Duodenal mucosa (tissue), 2 donors: Measurements from ENCODE around the gene GALNT17.
"Not testable (repeated sequence)": the region's sequence is repeated elsewhere in the genome, so short reads cannot be mapped to it uniquely, and the experiment has no call there.

Source experiments
- H3K27ac ChIP-seq: one replicate; pipeline ENCODE4 v1.7.0; 2013; ENCODE audit warnings: low read depth, low read length
- H3K27me3 ChIP-seq, 2 donors: one replicate each; pipeline ENCODE4 v1.7.0; 2013; ENCODE audit warnings: low read length in 2 of 2, control low read depth in 1 of 2; ENCODE audit not compliant: insufficient read depth in 2 of 2, control insufficient read depth in 1 of 2
- H3K36me3 ChIP-seq, 2 donors: one replicate each; pipeline ENCODE4 v1.7.0; 2013; ENCODE audit warnings: low read length in 2 of 2, control low read depth in 1 of 2; ENCODE audit not compliant: insufficient read depth in 2 of 2, control insufficient read depth in 1 of 2
- H3K4me1 ChIP-seq, 2 donors: one replicate each; pipeline ENCODE4 v1.7.0; 2013; ENCODE audit warnings: low read length in 2 of 2, control low read depth in 1 of 2; ENCODE audit not compliant: insufficient read depth in 2 of 2, control insufficient read depth in 1 of 2
- H3K4me3 ChIP-seq, 2 donors: one replicate each; pipeline ENCODE4 v1.7.0; 2013; ENCODE audit warnings: low read length in 2 of 2, low read depth in 1 of 2
- H3K9ac ChIP-seq, 2 donors: one replicate each; pipeline ENCODE4 v1.7.0; 2013; ENCODE audit warnings: low read length in 2 of 2, low read depth in 1 of 2
- H3K9me3 ChIP-seq, 2 donors: one replicate each; pipeline ENCODE4 v1.7.0; 2013; ENCODE audit warnings: low read length in 2 of 2, control low read depth in 1 of 2; ENCODE audit not compliant: control insufficient read depth in 1 of 2

The GALNT17 gene

GRCh38 chr7:71635849-71636248, 503.9 kb downstream of the GALNT17 start:
- not testable (repeated sequence) for H3K27ac ChIP-seq, H3K9me3 ChIP-seq, H3K9ac ChIP-seq, H3K4me1 ChIP-seq, H3K4me3 ChIP-seq, H3K27me3 ChIP-seq, H3K36me3 ChIP-seq

DNA sequence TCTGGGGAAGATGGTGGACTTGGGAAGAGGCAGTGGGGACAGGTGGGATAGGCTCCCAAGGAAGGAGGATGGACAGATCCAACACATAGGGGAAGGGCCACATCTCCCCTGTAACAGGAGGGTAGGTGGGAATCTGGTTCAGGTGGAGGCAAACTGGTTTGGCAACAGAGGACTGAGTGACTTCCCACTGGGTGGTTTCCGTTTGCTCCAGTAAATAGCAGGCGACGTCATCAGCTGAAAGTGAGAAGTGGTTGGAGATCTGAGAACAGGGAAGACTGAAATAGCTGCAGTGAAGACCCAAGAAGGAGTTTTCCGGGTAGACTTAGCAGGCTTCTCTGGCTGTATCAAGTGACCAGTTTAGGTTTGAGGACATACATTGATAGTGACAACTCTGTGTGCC, 504.4 kb downstream of the GALNT17 start:
- no peaks in the 10 kb centered on the region for H3K36me3 ChIP-seq
- H3K4me1 ChIP-seq: no peaks in the 10 kb centered on the region
- H3K9me3 ChIP-seq: peaks cover 3 to 11% of the 10 kb centered on the region in 2 donors
- H3K27ac ChIP-seq: no peak overlapping the region
- H3K4me3 ChIP-seq: no peak overlapping the region
- no peak overlapping the region for H3K9ac ChIP-seq
- H3K27me3 ChIP-seq: no peaks in the 10 kb centered on the region

DNA sequence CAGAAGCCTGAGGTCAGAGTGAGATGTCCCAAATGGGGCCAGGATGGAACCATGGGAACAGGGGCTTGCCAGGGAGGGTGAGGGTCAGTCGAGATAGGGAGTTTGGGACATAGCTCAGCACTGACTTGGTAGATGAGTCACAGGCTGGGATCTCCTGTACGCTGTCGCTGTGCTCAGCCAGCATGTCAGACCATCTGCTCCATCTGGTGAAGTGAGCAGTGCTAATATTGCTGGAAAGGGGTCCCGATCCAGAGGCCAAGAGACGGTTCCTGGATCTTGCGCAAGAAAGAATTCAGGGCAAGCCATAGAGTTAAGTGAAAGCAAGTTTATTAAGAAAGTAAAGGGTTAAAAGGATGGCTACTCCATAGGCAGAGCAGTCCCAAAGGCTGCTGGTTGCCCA, 505.6 kb downstream of the GALNT17 start:
- no peaks in the 10 kb centered on the region for H3K27me3 ChIP-seq
- no peak overlapping the region for H3K9ac ChIP-seq
- H3K4me1 ChIP-seq: no peaks in the 10 kb centered on the region
- H3K27ac ChIP-seq: no peak overlapping the region
- H3K4me3 ChIP-seq: no peak overlapping the region
- H3K9me3 ChIP-seq: peaks cover 3 to 13% of the 10 kb centered on the region in 2 donors
- H3K36me3 ChIP-seq: no peaks in the 10 kb centered on the region

DNA sequence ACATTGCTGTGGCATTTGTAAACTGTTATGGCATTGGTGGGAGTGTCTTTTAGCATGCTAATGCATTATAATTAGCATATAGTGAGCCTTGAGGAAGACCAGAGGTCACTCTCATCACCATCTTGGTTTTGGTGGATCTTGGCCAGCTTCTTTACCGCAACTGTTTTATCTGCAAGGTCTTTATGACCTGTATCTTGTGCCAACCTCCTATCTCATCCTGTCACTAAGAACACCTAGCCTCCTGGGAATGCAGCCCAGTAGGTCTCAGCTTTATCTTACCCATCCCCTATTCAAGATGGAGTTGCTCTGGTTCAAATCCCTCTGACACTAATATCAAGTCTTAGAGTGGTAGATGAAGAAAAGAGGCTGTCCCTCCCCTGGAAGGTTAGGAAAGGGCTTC, 506.2 kb downstream of the GALNT17 start:
- Histone ChIP-seq H3K4me3 (no peak overlapping the region), H3K9me3 (peaks cover 3 to 17% of the 10 kb centered on the region in 2 donors), H3K27ac (no peak overlapping the region), H3K36me3 (no peaks in the 10 kb centered on the region), H3K4me1 (no peaks in the 10 kb centered on the region), H3K27me3 (no peaks in the 10 kb centered on the region), H3K9ac (no peak overlapping the region)

- Histone ChIP-seq H3K4me1 (no peaks in the 10 kb centered on the region), H3K9me3 (peaks cover 3 to 18% of the 10 kb centered on the region in 2 donors), H3K36me3 (no peaks in the 10 kb centered on the region), H3K27me3 (no peaks in the 10 kb centered on the region), H3K27ac (no peak overlapping the region), H3K9ac (no peak overlapping the region), H3K4me3 (no peak overlapping the region)
Observed at GRCh38 chr7:71639382-71640085, 507.6 kb downstream of the GALNT17 start.

DNA sequence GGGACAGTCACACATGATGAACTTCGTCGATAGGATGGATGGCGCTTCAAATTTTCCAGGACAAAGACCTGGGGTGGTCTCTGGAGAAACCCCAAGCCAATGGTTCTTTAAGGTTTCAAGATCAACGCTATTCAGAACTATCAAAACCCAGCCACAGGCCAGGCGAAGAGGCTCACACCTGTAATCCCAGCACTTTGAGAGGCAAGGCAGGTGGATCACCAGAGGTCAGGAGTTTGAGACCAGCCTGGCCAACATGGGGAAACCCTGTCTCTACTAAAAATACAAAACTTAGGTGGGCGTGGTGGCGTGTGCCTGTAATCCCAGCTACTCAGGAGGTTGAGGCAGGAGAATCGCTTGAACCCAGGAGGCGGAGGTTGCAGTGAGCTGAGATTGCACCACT, 511.1 kb downstream of the GALNT17 start:
- H3K9me3 ChIP-seq: peaks cover 11 to 22% of the 10 kb centered on the region in 2 donors
- H3K9ac ChIP-seq, H3K4me3 ChIP-seq, H3K27ac ChIP-seq, H3K27me3 ChIP-seq, H3K36me3 ChIP-seq, H3K4me1 ChIP-seq: not testable (repeated sequence)

GRCh38 chr7:71645836-71646235, 513.9 kb downstream of the GALNT17 start:
- H3K9ac ChIP-seq: no peak overlapping the region
- no peak overlapping the region for H3K27ac ChIP-seq
- H3K4me1 ChIP-seq: no peaks in the 10 kb centered on the region
- peaks cover 28 to 34% of the 10 kb centered on the region in 2 donors for H3K9me3 ChIP-seq
- H3K4me3 ChIP-seq: no peak overlapping the region
- no peaks in the 10 kb centered on the region for H3K36me3 ChIP-seq
- no peaks in the 10 kb centered on the region for H3K27me3 ChIP-seq

DNA sequence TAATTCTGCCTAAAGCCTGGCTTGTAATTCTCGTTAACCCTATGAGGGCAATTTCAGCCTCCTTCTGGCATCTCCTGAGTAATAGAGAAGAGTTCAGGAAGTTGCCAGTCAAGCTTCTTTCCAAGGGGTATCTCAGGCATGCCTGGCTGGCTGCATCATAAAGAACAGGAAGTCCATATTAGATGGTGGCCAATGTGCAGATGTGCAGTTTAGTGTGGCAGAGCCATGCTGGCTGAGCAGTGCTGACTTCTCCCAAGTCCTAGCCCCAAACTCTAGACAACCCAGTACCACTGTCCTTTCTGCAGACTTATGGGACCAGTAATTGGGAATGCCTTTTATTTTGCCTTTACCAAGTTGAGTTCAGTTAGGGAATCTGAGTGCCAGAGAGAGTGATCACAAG, 517.9 kb downstream of the GALNT17 start:
- peaks cover 26% of the 10 kb centered on the region in 2 donors for H3K9me3 ChIP-seq
- H3K36me3 ChIP-seq: no peaks in the 10 kb centered on the region
- H3K4me1 ChIP-seq: no peaks in the 10 kb centered on the region
- H3K27me3 ChIP-seq: no peaks in the 10 kb centered on the region
- no peak overlapping the region for H3K4me3 ChIP-seq
- H3K9ac ChIP-seq: no peak overlapping the region
- H3K27ac ChIP-seq: no peak overlapping the region

DNA sequence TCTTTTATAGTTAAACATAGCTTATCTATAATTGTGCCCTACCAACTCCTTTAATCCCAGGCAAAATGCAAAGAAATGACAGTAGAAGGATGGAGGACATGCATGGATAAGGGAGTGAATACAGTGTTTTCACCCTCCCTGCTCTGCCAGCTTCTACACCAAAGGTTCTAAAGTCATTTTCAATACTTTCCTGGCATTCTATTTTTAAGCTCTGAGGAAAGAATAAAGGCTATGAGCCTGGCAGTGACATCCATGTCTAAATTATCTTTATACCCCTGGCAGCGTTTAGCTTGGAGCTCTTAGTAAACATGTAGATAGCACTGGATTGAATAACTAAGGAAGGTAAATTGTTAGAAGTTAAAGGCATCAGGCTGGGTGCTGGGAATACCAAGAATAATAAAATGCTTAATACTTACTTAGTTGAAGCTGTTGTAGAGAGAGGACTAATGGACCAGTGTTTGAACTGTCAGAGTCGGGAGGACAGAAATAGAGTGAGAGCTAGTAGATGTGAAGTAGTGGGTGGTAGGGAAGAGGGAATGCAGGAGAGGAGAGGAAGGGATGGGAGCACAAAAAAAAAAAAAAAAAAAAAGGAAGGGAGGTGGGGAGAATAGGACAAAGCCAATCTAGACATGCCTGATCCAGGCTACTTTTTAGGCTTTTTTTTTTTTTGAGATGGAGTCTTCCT, 518.9 kb downstream of the GALNT17 start:
- Histone ChIP-seq H3K27ac (no peak overlapping the region), H3K9me3 (peaks cover 24 to 26% of the 10 kb centered on the region in 2 donors), H3K9ac (no peak overlapping the region), H3K4me1 (no peaks in the 10 kb centered on the region), H3K4me3 (no peak overlapping the region), H3K36me3 (no peaks in the 10 kb centered on the region), H3K27me3 (no peaks in the 10 kb centered on the region)

- no peaks in the 10 kb centered on the region for H3K4me1 ChIP-seq
- no peak overlapping the region for H3K4me3 ChIP-seq
- H3K9ac ChIP-seq: no peak overlapping the region
- H3K36me3 ChIP-seq: no peaks in the 10 kb centered on the region
- H3K27me3 ChIP-seq: no peaks in the 10 kb centered on the region
- H3K27ac ChIP-seq: no peak overlapping the region
- peaks cover 26 to 28% of the 10 kb centered on the region in 2 donors for H3K9me3 ChIP-seq
Observed at GRCh38 chr7:71652510-71652909, 520.6 kb downstream of the GALNT17 start.
